SHP77 (cell line): Measurements from ENCODE around the gene ISLR.

Experiments
- DNase-seq, 2 experiments: peaks; one replicate each; lab custom pipeline; 2025; lab: John Stamatoyannopoulos, UW

ISLR gene

GRCh38 chr15:74171965-74172541 is 1.5 kb upstream of the ISLR start:
- no peak for DNase-seq

- DNase-seq = no peak
Measured at GRCh38 chr15:74172701-74173379, 670 bp upstream of the ISLR start.

- DNase-seq = peak; percentile 21 to 46
Measured at GRCh38 chr15:74174219-74174957, 878 bp downstream of the ISLR start.

GRCh38 chr15:74174958-74175253 is 1.4 kb downstream of the ISLR start:
- no peak for DNase-seq

GRCh38 chr15:74175271-74176191 is 2.0 kb downstream of the ISLR start:
- no peak for DNase-seq

GRCh38 chr15:74176262-74177214 is 3.0 kb downstream of the ISLR start:
- no peak for DNase-seq

GRCh38 chr15:74178326-74179100 is 5.0 kb downstream of the ISLR start:
- DNase-seq = no peak

GRCh38 chr15:74179101-74179841 is 5.8 kb downstream of the ISLR start:
- no peak for DNase-seq

GRCh38 chr15:74179983-74180880 is 6.7 kb downstream of the ISLR start:
- no peak for DNase-seq

GRCh38 chr15:74180881-74181602 is 7.5 kb downstream of the ISLR start:
- no peak for DNase-seq

- no peak for DNase-seq
Measured at GRCh38 chr15:74182131-74182530, 8.6 kb downstream of the ISLR start.

GRCh38 chr15:74184582-74185091 is 11.1 kb downstream of the ISLR start:
- no peak for DNase-seq

- no peak for DNase-seq
Measured at GRCh38 chr15:74185710-74186348, 12.3 kb downstream of the ISLR start.

- no peak for DNase-seq
Measured at GRCh38 chr15:74188216-74188615, 14.7 kb downstream of the ISLR start.

- no peak for DNase-seq
Measured at GRCh38 chr15:74191798-74192197, 18.3 kb downstream of the ISLR start.

GRCh38 chr15:74192751-74193150 is 19.2 kb downstream of the ISLR start:
- no peak for DNase-seq

GRCh38 chr15:74193299-74193718 is 19.8 kb downstream of the ISLR start:
- DNase-seq = no peak
